GM21723 (cell line): ENCODE data around the gene FBXL20.
"Not testable (repeated sequence)": the region's sequence is repeated elsewhere in the genome, so short reads cannot be mapped to it uniquely, and the experiment has no call there.

Experiments used
- ATAC-seq: cut with Tn5 transposase; IDR thresholded peaks from one replicate; pipeline ENCODE4 v1.9.1; 2021; ENCODE audit warnings: mild to moderate bottlenecking, moderate library complexity; ENCODE audit not compliant: unreplicated experiment

The FBXL20 gene

GRCh38 chr17:39261286-39261685 is 140.1 kb downstream of the FBXL20 start:
- no peak for ATAC-seq

DNA sequence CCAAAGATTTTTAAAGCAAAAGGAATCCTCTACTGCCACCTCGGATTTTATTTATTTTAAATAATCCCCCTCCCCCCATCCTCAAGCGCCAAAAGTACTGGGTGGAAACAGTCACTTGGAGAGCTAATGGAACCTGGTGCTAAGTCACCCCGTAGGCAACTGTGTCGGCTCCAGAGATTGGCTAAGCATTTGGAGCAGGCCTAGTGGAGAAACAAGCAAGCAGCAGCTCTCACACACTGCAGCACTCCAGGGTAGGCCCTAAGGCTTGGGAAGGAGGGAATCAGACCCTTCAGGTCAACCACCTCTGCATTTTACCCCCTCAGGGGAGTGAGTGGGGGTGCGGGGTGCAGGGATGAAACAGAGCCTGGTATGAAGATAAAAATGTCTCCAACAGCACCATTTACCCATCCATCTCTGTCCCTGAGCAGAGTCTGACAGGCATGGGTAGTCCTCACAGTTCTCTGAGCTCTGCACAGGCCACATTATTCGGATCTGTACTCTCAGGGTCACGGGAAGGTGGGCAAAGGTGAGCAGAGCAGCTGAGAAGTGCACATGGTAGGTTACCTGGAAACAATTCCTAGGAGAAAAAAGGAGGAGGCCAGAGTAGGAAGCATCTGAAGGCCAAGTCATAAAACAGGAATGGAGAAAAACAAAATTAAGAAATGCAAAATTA is 148.5 kb downstream of the FBXL20 start:
- no peak for ATAC-seq

- ATAC-seq, result no peak
These were observed 149.4 kb downstream of the FBXL20 start for GRCh38 chr17:39251997-39252396.

- not testable (repeated sequence) for ATAC-seq
These were observed 151.3 kb downstream of the FBXL20 start for GRCh38 chr17:39250076-39250475.

- no peak for ATAC-seq
These were observed 155.2 kb downstream of the FBXL20 start for GRCh38 chr17:39246274-39246673.

DNA sequence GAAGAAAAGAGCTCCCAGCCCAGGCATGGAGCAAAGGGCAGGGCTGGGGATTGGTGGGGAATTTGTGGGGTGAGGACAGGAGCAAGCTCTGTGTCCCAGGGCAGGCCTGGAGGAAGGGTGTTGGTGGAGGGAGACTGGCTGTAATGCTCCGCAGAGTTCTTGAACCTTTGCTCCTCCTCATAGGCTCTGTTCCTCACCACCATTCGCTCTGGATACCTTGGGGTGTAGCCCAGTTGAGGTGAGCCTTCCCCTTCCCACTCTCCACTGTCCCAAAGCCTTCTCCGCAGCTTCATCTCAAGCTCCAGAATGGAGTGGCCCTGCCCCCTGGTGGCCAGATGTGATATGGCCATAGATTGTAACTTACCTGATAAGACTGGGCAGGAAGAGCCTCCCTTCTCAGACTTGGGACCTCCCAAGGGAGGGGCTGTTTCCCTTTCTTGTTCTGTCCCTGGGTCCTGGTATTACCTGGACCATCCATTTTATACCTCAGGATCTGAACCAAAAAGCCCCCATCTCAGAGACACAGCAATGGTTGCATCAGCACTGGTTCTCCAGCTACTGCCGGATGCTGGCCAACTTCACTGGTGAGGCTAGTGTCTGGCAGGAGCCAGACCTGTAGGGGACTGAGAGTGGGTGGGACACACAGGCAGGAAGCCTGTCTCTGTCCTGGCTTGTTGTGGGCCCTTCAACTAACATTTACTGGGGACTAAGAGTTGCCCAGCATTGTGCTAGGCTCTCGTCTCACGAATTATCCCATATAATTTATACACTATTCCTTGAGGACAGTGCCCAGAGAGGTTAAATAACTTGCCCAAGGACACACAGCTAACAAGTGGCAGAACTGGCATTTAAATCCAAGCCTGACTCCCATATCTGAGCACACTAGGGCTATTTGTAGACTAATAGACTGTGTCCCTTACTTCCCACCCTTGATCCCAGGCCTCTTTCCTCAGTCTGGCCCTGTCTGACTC is 156.5 kb downstream of the FBXL20 start:
- peak; percentile 69 for ATAC-seq

DNA sequence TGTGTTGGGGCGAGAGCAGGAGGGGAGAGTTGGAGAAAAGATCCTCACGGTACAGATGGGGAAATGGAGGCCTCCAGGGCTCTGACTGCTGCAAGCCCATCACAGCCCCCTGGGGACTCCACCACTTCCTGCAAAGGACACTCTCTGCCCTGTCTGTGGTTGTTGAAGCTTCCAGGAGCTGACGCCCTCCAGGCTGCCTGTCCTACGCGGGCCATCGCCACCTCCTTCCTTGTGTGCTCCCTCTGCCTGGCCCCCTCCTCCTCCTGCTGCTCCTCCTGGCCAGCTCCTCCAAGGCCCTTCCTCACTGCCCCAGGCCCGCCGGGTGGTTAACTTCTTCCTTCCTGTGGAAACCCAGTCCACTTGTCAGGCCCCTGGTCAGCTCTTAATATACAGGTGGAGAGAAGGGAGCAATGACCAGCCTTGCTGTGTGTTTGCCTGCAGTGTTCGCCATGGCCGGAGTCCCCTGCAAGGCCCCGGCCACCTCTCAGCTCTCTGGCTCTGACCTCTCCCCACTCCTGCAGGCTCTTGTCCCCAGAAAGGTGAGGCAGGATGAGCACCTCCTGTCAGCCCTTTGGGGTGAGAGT is 157.3 kb downstream of the FBXL20 start:
- ATAC-seq, result no peak

GRCh38 chr17:39243155-39243554 is 158.3 kb downstream of the FBXL20 start:
- no peak for ATAC-seq

DNA sequence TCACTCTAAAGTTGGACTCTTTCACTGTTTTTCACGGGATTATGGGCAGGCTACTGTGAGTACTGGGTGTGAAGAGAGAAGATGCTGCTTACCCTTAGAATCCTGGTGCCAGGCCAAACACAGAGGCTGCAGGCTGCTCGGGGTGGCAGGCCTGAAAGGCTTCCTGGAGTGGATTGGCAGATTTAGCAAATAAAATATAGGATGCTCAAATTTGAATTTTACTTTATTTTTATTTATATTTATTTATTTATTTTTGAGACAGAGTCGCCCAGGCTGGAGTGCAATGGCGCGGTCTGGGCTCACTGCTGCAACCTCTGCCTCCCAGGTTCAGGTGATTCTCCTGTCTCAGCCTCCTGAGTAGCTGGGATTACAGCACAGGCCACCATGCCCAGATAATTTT is 160.8 kb downstream of the FBXL20 start:
- no peak for ATAC-seq

DNA sequence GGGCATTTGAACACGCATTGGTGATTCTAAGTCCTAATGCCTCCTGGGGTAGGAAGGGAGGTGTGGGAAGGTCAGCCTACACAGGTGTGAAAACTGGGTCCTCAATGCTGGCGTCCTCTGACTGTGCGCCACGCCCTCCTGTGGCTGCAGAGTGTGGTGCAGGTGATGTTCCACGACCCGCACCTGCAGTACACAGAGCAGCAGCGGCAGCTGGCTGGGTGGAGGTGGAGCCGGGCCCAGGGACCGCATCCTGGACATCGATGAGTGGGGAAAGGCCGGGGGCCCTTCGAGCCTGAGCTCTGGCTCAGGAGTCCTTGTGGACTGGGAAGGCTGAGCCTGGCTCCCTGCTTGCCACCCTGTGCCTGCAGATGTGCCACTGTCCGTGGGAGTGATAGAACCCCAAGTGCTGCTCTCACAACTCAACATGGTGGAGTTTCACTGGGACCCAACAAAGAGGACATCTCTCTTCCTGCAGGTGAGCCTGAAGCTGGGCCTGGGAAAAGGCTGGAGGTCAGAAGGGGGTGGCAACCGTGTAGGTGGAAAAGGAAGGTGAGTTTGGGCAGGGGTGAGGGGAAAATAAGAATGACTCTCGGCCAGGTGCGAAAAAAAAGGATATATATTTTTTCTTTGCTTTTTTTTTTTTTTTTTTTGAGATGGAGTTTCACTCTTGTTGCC is 161.6 kb downstream of the FBXL20 start:
- ATAC-seq, result no peak

DNA sequence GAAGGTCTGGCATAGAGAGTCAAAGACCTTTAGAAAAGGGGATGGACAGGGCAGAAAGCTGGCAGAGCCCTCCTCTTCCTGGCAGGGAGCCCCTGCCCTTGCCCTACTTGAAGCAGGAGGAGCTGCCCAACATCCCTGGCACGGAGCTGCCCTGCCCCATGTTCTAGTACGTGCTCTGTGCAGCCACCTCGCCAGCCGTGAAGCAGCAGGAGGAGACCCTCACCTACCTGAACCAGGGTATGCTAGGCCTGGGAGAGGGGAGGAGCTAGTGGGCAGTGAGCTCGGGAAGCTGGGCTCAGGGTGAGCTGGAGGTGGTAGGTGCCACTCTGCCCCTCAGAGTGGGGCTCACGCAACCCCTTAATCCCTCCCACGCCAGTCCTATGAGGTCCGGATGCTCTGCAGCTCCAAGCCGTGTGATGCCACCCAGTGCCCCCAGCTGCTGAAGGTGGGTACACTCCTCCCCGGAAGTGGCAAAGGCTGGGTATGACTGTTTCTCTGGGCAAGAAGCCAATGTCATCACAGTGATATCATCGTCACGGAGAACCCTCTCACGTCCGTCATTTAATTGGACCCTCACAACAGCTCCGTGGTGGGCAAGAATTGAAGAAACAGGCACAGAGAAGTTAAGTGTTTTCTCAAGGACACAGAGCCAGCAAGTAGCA is 163.0 kb downstream of the FBXL20 start:
- no peak for ATAC-seq

GRCh38 chr17:39237586-39237985 is 163.8 kb downstream of the FBXL20 start:
- no peak for ATAC-seq

DNA sequence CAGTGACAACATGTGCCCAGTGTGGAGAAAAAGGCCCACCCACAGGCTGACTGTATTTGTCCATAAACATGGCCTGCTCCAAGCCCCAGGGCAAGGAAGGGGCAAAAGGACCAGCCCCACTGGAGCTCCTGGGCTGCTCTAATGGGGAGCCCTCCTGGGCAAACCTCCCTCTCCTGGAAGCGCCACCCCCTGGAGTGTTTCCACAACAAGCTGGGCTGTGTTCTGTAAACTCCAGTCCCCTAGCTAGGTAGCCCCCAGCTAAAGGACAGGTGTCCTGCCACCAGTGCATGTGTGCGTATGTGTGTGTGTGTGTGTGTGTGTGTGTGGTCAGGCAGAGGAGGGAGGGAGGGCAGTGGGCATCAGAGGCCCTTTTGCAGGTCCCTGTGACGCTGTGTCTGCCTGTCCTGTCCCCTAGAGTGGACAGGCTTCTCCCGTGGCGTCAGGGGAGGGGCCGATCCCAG is 164.4 kb downstream of the FBXL20 start:
- no peak for ATAC-seq

DNA sequence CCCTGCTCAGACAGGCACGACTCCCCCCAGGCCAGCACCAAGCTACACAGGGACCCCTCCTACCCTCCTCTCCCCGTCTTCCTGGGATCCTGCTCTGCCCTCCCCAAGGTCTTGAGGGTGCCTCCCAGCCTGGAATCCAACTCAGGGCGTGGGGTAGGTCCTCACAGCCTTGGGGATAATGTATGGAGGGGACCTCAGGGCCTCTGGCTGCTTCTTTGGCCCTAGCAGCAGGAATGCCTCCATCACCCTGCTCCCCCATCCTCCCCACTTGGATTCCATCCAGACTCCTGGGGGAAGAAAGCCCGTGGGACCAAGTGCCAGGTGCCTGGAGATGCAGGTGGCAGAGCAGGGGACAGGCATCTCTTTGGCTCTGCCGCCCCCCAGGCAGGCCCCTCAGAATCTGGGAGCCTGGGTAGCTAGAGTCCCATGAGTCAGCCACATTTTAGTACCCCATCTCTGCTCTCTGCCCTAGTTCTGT is 164.9 kb downstream of the FBXL20 start:
- ATAC-seq, result no peak

GRCh38 chr17:39235555-39236449 is 165.6 kb downstream of the FBXL20 start:
- ATAC-seq, result no peak

GRCh38 chr17:39231591-39232551 is 169.6 kb downstream of the FBXL20 start:
- no peak for ATAC-seq

DNA sequence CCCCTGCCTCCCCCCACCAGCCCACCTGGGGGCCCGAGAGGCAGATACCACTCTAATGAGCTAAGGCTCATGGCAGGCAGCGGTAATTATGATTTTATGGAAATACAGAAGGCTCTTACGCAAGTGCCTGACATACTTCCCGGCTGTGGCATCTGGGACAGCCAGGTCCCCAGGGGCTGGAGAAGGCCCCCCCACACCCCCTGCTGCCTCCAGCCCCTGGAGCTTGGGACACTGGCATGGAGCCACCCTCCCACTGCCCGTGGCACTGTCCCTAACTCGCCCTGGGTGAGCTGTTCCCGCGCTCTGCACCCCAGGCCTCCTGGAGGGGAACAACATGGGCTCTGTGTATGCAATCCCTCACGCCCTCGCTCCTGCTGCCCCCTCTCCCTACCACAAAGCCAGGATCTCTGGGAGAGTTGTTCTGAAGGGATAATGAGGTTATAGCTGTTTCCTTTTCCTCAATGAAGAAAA is 170.3 kb downstream of the FBXL20 start:
- no peak for ATAC-seq

- no peak for ATAC-seq
These were observed 171.1 kb downstream of the FBXL20 start for GRCh38 chr17:39230361-39230760.
